HPDE6-E6E7 (cell line): ENCODE measurements around the gene NDUFV1.
"Not testable (repeated sequence)": the region's sequence is repeated elsewhere in the genome, so short reads cannot be mapped to it uniquely, and the experiment has no call there.

Experiments used
- DNase-seq: peaks from one replicate; pipeline ENCODE4 v3.0.0; 2011; ENCODE audit warnings: missing footprints; ENCODE audit errors: extremely low spot score

Gene NDUFV1

DNA sequence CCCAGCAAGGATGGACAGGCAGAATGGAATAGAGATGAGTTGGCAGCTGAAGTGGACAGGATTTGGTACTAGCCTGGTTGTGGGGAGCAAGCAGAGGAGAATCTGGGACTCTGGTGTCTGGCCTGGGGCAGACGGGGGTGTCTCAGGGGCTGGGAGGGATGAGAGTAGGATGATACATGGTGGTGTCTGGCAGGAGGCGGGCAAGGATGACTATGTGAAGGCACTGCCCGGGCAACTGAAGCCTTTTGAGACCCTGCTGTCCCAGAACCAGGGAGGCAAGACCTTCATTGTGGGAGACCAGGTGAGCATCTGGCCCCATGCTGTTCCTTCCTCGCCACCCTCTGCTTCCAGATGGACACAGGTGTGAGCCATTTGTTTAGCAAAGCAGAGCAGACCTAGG is 20.8 kb upstream of the NDUFV1 start:
- DNase-seq: no peak

DNA sequence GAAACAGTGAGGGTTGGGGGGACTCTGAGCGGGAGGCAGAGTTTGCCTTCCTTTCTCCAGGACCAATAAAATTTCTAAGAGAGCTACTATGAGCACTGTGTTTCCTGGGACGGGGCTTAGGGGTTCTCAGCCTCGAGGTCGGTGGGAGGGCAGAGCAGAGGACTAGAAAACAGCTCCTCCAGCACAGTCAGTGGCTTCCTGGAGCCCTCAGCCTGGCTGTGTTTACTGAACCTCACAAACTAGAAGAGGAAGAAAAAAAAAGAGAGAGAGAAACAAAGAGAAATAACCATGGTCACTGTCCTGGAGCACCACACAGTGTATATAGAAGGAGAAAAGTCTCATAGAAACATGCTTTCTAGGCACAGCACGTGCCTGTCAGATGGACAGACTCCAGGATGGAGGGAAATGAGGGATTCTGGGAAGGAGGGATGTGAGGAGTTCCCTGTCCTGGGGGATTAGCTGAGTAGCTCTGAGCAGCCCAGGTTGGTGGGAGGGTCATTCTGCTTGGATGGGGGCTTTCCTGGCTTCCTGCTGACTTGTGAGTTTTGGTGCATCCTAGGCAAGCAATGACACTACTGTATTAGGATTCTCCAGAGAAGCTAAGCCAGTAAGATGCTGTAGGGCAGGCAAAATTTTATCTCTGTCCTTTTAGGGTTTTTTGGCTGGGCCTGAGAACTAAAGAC is 20.0 kb upstream of the NDUFV1 start:
- DNase-seq: no peak

DNA sequence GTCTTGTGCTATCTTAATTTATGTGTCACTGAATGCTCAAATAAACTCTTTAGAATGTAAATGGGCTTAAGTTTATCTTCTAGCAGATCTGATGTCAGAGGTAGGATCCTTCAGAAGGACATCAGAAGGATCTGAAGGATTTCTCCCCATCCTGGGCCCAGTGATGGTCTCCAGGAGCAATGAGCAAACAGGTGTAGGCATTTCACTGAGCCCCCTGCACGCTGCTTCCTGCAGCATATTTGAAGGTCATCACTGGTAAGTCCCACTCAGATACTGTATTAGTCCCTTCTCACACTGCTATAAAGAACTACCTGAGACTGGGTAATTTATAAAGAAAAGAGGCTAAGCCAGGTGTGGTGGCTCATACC is 18.6 kb upstream of the NDUFV1 start:
- DNase-seq: no peak

DNA sequence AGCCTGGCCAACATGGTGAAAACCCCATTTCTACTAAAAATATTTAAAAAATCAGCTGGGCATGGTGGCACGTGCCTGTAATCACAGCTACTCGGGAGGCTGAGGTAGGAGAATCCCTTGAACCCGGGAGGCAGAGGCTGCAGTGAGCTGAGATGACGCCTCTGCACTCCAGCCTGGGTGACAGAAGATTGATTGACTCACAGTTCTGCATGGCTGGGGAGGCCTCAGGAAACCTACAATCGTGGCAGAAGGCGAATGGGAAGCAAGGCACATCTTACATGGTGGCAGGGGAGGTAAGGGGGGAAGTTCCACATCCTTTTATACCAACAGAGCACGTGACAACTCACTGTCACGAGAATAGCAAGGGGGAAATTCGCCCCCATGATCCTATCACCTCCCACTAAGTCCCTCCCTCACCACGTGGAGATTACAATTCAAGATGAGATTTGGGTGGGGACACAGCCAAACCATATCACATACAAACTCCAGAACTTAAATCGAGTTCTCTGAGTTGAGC is 17.8 kb upstream of the NDUFV1 start:
- not testable (repeated sequence) for DNase-seq

DNA sequence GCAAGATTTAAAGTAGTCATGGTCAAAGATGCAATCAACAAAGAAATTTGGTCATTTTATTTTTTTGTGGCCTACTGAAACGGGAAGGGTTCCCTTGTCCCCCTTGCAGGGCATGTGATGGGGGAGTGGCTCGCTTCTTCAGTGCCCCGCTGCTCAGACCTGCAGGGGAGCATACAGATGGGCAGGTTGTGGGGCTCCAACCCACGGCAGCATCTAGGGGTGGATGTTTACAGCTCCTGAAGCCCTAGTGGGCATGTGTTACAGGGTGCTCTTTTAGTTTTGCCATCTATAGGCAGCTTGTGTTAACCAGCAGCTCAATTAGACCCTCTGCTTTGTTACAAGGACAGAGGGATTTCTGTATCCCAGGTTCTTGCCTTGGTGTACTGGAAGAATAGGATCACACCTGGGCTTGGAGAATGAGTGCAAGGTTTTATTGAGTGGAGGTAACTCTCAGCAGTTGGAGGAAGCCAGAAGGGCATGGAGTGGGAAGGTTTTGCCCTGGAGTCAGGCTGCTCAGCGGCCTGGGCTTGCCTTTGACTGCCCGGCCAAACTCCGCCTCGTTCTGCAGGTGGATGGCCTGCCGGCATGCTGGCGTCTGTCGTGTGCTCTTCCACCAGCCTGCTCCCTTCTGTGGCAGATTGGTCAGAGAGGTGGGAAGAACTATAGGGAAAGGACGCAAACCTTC is 13.7 kb upstream of the NDUFV1 start:
- no peak for DNase-seq

DNA sequence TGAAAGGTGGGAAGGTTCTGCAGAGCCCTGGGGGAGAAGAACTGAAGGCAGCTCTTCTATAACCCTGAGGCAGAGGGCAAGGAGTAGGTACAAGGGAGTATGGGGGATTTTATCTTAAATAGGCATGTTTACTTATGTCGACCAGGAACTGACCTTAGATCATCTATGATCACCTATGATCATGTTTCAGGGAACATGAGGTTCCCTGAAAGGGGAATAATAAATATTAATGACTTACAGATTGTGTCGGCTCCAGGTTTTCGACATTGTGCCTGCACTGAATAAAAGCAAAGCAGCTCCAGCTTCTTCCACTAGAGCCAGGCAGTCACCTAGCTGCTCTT is 13.2 kb upstream of the NDUFV1 start:
- no peak for DNase-seq

DNA sequence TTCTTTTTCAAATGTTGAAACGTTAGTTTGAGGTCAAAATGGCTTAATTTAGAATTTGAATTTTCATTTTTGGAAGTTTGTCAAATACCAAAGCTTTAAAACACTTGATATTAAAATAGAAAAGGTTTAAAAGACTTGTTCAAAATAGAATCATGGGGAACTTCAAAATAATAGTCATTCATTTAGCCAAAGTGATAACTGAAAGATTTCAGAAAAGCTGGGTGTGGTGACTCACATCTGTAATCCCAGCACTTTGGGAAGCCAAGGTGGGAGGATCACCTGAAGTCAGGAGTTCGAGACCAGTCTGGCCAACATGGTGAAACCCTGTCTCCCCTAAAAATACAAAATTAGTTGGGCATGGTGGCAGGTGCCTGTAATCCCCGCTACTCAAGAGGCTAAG is 12.3 kb upstream of the NDUFV1 start:
- DNase-seq: no peak

DNA sequence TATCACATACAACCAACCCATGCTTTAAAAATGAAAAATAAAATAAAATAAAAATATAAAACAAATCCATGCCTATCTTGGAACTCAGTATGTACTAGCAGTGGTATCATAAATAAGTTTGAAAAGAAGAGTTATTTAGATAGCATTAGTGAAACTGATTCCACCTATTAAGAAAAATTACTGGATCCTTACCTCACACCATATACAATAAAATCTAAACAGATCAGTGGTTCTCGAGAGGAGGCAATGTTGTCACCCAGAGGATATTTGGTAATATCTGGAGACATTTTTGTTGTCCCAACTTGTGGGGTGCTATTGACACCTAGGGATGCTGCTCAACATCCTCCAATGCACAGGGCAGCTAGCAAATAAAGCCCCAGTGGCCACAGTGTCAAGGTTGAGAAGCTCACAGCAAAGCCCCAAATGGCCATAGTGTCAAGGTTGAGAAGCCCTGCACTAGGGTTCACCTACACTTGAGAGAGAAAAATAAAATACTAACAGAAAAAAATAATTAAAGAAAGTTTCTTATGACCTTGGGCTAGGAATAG is 9.9 kb upstream of the NDUFV1 start:
- DNase-seq: no peak

DNA sequence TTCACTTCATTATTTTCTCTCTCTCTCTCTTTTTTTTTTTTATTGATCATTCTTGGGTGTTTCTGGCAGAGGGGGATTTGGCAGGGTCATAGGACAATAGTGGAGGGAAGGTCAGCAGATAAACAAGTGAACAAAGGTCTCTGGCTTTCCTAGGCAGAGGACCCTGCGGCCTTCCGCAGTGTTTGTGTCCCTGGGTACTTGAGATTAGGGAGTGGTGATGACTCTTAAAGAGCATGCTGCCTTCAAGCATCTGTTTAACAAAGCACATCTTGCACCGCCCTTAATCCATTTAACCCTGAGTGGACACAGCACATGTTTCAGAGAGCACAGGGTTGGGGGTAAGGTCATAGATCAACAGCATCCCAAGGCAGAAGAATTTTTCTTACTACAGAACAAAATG is 9.3 kb upstream of the NDUFV1 start:
- not testable (repeated sequence) for DNase-seq

DNA sequence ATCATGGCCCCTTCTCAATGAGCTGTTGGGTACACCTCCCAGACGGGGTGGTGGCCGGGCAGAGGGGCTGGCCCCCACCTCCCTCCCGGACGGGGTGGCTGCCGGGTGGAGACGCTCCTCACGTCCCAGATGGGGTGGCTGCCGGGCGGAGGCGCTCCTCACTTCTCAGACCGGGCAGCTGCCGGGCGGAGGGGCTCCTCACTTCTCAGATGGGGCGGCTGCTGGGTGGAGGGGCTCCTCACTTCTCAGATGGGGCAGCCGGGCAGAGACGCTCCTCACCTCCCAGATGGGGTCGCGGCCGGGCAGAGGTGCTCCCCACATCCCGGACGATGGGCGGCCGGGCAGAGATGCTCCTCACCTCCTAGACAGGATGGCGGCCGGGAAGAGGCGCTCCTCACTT is 8.8 kb upstream of the NDUFV1 start:
- DNase-seq: not testable (repeated sequence)

DNA sequence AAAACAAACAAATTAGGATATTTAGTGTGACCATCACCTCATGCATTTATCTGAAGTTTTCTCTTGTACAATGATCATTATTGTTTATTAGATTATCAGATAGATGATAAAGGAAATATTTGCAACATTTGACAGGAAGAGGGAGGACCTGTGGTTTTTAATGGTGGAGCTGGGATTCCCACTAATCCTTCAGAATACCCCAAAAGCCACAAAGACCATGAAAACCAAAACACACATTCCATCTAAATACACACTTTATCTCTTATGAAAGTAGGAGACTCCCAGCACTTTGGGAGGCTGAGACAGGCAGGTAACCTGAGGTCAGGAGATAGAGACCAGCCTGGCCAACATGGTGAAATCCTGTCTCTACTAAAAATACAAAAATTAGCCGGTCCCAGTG is 7.6 kb upstream of the NDUFV1 start:
- no peak for DNase-seq

DNA sequence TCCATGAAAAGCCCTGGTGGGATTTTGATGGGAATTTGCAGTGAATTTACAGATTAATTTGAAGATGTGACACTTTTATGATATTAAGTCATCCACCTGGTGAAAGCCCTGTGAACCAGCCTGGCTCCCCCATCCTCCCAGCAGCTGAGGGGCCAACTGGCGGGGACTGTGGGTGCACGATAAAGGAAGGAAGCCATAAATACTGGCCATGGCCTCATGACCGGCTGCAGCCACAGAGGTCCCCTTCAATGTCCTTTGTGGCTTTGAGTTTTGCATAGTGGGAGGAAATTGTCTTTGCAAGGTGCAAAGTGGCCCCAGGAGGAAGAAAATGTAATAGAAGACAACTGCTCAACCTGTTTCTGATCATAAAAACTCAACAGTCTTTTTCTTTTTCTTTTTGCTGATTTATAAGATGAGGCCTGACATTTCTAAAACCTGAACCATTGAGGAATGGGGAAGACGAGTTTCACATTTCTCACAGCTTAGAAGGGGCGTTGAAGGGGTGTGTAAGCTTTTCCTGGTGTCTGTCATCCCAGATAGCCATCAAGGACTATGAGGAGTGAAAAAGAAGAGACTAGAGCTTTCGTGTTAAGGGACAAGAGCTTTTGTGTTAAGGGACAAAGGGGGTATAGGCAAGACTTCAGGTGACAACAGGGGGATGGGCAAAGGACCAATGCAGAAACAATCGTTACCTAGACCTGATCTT is 6.3 kb upstream of the NDUFV1 start:
- DNase-seq: no peak

DNA sequence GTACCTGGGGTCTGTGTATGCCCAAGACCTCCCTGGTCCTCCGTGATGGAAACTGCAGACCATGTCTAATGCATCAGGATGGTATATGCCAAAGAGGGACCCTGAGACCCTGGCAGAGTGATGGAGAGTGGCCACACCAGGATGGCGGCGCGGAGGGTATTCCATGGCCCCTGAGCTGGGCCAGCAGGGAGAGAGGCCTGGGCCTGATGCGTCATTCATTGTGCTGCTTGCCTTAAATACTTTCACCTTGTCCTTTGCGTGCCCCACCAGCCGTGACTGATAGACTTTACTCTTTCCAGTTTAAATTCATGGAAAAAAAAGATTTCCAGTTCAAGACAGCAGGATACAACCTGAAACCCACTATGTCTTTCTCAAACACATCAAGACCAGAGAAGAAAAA is 5.6 kb upstream of the NDUFV1 start:
- DNase-seq: no peak

DNA sequence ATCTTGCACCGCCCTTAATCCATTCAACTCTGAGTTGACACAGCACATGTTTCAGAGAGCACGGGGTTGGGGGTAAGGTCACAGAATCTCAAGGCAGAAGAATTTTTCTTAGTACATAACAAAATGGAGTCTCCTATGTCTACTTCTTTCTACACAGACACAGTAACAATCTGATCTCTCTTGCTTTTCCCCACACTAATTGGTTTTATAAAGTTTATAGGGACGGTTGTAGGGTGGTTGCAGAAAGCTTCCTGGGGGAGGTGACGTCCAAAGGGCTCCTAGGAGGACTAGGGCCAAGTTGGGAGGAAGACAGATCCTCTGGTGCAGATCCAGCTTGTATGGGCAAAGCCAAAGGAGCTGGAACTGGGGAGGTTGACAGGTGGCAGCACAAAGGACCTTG is 2.6 kb upstream of the NDUFV1 start:
- DNase-seq: not testable (repeated sequence)

DNA sequence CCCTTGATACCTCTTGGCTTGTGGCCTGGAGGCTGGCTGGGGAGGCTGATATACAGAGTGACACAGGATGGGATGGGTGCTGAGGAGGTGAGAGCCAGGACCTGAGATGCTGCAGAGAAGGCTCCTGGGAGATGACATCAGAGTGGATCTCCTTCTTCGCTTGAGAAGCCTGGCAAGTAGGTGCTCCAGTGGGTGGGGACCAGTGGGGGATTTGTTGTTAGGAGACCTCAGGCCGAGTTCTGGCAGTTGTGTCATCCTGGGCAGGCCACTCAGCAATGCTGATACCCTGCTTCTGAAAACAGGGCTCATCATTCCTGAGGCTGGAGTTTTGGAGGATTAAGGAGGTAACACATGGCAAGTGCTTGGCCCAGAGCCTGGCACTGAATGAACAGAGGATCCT is 1.9 kb upstream of the NDUFV1 start:
- no peak for DNase-seq

DNA sequence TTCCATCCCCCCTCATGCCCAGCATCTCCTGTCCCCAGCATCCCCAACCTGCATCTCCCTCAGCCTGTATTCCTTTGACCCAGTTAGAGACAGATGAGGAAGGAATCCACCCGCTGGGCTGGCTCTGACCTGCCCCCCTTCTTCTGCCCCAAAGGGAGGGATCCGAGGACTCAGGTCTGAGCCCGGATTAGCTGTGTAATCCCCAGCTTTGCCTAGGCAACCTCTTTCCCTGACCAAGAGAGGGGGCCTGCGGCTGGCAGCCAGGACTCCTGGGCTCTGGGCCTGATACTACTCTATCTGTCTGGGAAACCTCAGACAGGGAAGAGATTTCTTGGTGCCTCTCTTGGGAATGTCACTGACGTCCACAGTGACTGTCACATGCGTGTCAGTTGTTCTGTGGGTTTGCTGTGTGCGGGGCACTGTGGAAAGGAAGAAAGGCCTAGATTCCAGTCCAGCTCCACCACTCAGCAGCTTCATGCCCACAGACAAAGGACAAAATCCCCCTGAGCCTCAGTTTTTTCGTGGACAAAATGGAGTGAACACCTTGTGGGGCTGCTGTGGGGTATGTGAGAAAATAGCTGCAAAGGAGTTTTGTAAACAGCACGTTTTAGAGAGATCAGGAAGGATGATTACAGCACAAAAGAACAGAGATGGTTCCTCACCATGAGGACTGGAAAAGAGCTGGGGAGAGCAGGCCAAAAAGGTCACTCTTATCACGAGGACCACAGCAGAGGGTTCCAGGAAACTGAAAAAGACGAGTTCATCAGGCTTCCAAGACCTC is 1.3 kb upstream of the NDUFV1 start:
- no peak for DNase-seq

DNA sequence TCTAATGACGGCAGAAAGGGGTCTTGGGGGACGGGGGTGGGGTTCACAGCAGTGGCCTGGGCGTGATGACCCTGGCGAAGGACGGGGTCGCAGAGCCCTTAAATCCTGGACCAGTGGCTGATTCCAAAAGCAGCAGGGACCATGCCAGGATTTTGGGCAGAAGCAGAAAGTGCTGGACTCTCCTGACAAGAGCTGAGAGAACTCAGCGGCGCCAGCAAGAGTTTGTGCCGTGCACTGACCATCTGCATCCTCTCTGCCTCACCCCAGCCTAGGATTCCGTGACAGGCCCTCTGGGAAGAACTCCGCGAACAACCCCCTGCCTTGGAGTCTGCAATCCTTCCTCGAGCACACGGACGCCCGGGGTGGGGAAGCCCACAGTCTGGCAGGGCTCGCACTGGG is 644 bp upstream of the NDUFV1 start:
- no peak for DNase-seq

DNA sequence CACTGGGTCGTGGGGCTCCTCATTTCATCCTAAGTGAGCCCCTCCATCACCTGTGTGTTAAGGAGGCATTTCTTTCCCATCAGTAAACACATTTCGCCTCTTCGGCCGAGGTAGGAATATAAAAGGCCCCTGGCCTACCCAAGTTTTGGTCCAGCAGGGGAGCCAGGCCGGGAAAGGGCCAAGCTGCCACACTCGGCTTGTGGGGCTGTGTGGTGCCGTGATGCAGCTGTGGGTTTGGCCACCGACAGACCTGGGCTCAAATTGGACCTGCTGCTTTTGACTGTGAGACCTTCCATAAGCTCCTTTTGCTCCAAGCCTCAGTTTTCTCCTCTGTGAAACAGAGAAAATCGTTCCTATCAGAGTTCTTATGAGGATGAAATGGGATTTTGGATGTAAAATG is 771 bp downstream of the NDUFV1 start:
- DNase-seq: no peak

DNA sequence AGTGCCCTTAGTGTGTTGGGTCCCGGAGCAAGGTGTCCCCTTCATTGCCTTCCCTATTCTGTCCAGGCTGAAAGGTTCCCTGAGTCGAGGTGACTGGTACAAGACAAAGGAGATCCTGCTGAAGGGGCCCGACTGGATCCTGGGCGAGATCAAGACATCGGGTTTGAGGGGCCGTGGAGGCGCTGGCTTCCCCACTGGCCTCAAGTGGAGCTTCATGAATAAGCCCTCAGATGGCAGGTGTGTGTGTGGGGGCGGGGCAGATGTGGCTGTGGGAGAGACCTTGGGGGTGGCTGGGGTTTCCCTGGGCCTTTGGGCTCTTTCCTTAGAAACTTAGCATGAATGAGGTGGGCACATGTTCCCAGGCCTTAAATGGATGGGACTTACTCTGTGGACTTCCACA is 1.8 kb downstream of the NDUFV1 start:
- DNase-seq: no peak

DNA sequence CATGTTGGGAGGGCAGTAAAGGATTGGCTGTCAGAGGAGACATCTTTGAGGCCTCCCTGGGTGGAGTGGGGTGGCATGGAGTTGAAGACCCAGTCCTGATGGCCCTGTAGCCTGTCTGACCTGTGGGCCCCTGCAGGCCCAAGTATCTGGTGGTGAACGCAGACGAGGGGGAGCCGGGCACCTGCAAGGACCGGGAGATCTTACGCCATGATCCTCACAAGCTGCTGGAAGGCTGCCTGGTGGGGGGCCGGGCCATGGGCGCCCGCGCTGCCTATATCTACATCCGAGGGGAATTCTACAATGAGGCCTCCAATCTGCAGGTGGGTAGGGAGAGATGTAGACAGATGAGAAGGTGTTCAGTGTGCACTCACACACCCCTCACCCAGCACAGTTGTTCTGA is 2.6 kb downstream of the NDUFV1 start:
- no peak for DNase-seq

DNA sequence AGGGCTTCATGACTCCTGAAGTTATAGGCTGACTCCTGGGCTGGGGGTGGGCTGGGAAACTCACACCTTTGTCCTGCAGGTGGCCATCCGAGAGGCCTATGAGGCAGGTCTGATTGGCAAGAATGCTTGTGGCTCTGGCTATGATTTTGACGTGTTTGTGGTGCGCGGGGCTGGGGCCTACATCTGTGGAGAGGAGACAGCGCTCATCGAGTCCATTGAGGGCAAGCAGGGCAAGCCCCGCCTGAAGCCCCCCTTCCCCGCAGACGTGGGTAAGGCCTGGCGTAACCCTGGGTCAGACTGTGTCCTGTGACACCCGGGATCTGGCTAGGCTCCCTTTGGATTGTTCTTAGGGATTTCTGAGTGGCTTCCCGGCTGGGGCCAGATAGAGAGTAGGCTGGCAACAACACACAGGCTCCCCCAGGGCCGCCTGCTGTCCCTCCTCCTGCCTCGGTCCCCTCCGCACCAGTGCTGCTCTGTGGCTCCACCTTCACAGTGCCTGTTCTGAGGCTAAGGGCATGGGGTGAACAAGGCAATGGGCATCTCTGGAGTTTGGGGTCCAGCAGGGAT is 3.6 kb downstream of the NDUFV1 start:
- no peak for DNase-seq

DNA sequence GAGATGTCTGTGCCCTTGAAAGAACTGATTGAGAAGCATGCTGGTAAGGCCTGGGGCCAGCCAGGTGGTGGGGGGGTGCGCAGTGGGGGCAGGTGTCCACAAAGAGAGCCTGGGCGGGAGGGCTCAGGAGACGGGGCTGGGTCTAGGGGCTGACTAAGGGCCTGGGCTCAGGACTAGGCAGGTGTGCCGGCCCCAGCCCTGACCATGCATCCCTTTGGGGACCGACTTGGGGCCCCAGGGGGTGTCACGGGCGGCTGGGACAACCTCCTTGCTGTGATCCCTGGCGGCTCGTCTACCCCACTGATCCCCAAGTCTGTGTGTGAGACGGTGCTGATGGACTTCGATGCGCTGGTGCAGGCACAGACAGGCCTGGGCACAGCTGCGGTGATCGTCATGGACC is 4.4 kb downstream of the NDUFV1 start:
- no peak for DNase-seq
